ENCODE data around the gene ST3GAL3. TPM values are rescaled to one million over a fixed set of nuclear protein-coding genes. Genes with fewer than 3 reads are reported as not detected.

Gene ST3GAL3
- total and polyA plus RNA-seq, 2 donors (not counting 3 experiments of a cell fraction or from before 2014, with no cell fraction given), result 14.3 to 35.8 TPM

DNA sequence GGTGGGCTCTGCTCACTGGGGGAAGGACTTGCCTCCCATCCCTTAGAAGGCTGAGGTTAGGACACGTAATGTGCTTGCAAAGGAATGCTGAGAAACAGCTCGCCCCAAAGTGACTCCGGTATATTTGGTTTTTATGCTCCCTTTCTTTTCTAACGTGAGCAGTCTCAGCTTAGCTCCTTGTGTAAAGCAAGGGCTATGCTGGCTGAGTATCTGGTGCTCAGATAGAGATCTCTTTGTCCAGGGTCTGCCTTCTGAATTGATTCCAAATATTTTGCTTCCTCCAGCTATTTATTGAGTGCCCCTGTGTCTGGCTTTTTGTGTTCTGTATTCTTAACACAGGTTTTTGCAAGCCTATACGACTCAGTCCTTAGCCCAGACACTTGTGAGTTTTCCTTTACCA lies 131.7 kb downstream of the ST3GAL3 start:
- Histone ChIP-seq H3K9me3 (replicated peaks; ENCODE audit: control insufficient read depth, insufficient read depth, low read length) (no peaks in the 10 kb centered on the region), H3K4me1 (ENCODE audit: control insufficient read depth, extremely low read depth, insufficient read depth, low read length) (peaks cover 8% of the 10 kb centered on the region), H3K36me3 (ENCODE audit: control insufficient read depth in 2 of 2, extremely low read depth in 1 of 2, insufficient read depth in 2 of 2, low read length in 2 of 2) (peaks cover 0 to 5% of the 10 kb centered on the region in 2 experiments), H3K4me3 (replicated peaks in 1 of 3; ENCODE audit: insufficient read depth in 1 of 3, low read depth in 1 of 3, low read length in 3 of 3) (no peak overlapping the region), H3K27ac (ENCODE audit: insufficient read depth, low read depth, low read length) (no peak overlapping the region), H3K27me3 (ENCODE audit: control insufficient read depth in 2 of 2, insufficient read depth in 2 of 2, low read length in 2 of 2) (no peaks in the 10 kb centered on the region), H2AFZ (ENCODE audit: low read depth, low read length) (no peak overlapping the region), H3K79me2 (ENCODE audit: control insufficient read depth, insufficient read depth, low read length) (no peaks in the 10 kb centered on the region), H4K20me1 (replicated peaks; ENCODE audit: control insufficient read depth, extremely low read depth, insufficient read depth, low read length) (no peaks in the 10 kb centered on the region), H3K4me2 (ENCODE audit: insufficient read depth, low read length) (no peak overlapping the region), H3K9ac (replicated peaks; ENCODE audit: extremely low read depth, insufficient read depth, low read length) (no peak overlapping the region), H3K9me1 (replicated peaks; ENCODE audit: control insufficient read depth, extremely low read depth, insufficient read depth, low read length) (no peaks in the 10 kb centered on the region)
- CTCF ChIA-PET, result interaction anchor here (1.0 to 1.7 kb wide), 4 partner anchors 11 to 95 kb away, joined by 3 to 5 read pairs (median 4); no protein-coding TSS in a partner anchor
- POLR2A ChIA-PET, result no interaction called here
- no TSS peak for BruUV-seq (replicated peaks)
- no peak for TF ChIP-seq GATA2 (IDR thresholded peaks at IDR 0.05; ENCODE audit: insufficient read depth, insufficient read length, low read depth, low read length)
- TF ChIP-seq, protein P1, sequence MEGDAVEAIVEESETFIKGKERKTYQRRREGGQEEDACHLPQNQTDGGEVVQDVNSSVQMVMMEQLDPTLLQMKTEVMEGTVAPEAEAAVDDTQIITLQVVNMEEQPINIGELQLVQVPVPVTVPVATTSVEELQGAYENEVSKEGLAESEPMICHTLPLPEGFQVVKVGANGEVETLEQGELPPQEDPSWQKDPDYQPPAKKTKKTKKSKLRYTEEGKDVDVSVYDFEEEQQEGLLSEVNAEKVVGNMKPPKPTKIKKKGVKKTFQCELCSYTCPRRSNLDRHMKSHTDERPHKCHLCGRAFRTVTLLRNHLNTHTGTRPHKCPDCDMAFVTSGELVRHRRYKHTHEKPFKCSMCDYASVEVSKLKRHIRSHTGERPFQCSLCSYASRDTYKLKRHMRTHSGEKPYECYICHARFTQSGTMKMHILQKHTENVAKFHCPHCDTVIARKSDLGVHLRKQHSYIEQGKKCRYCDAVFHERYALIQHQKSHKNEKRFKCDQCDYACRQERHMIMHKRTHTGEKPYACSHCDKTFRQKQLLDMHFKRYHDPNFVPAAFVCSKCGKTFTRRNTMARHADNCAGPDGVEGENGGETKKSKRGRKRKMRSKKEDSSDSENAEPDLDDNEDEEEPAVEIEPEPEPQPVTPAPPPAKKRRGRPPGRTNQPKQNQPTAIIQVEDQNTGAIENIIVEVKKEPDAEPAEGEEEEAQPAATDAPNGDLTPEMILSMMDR (IDR thresholded peaks at IDR 0.05; ENCODE audit: extremely low read depth in 1 of 2, insufficient read depth in 1 of 2, low read depth in 1 of 2, low read length in 2 of 2), result no peak
- TF ChIP-seq FOS (IDR thresholded peaks at IDR 0.05; ENCODE audit: borderline replicate concordance, insufficient read depth, low read length), result no peak
- TF ChIP-seq EZH2 (IDR thresholded peaks at IDR 0.05; ENCODE audit: borderline replicate concordance, low read depth, low read length, severe bottlenecking), result no peak
- TF ChIP-seq POLR2A (IDR thresholded peaks at IDR 0.05; ENCODE audit: low read depth, low read length), result no peak
- no peak for TF ChIP-seq MYC (IDR thresholded peaks at IDR 0.05; ENCODE audit: low read depth, low read length)
- no peak for TF ChIP-seq JUN (IDR thresholded peaks at IDR 0.05; ENCODE audit: borderline replicate concordance, insufficient read depth, insufficient read length, low read depth)
- TF ChIP-seq MAX (IDR thresholded peaks at IDR 0.05; ENCODE audit: insufficient read depth, insufficient read length), result no peak
- TF ChIP-seq POLR2AphosphoS5 (IDR thresholded peaks at IDR 0.05; ENCODE audit: insufficient read depth, low read depth, low read length), result no peak
- FAIRE-seq (no peak), DNase-seq (ENCODE audit: low read depth, low spot score) (no peak)
- dilution Hi-C loops (cut with MboI; ENCODE audit: extremely low pct_ligation_motif_present, low sequenced_read_pairs) (no loop called here), intact Hi-C loops (cut with micrococcal nuclease) (no loop called here)
